SIG-M5 treated with dmso at 0.1 percent for 504 hours (cell line): Measurements from ENCODE around the gene EPN1.

Experiments used
- DNase-seq: peaks from one replicate; lab custom pipeline; 2025; ENCODE audit not compliant: unreplicated experiment; lab: John Stamatoyannopoulos, UW

EPN1 gene

GRCh38 chr19:55691561-55692481, 16.8 kb downstream of the EPN1 start:
- no peak for DNase-seq

- no peak for DNase-seq
Observed at GRCh38 chr19:55692681-55693081, 17.7 kb downstream of the EPN1 start.

GRCh38 chr19:55693336-55693974, 18.4 kb downstream of the EPN1 start:
- no peak for DNase-seq

- no peak for DNase-seq
Observed at GRCh38 chr19:55694241-55694655, 19.2 kb downstream of the EPN1 start.

- DNase-seq: no peak
Observed at GRCh38 chr19:55694656-55695491, 19.8 kb downstream of the EPN1 start.

- DNase-seq: no peak
Observed at GRCh38 chr19:55695511-55696290, 20.7 kb downstream of the EPN1 start.

- DNase-seq: no peak
Observed at GRCh38 chr19:55696301-55697068, 21.5 kb downstream of the EPN1 start.

GRCh38 chr19:55697069-55697440, 22.0 kb downstream of the EPN1 start:
- DNase-seq: no peak

- no peak for DNase-seq
Observed at GRCh38 chr19:55697698-55698097, 22.7 kb downstream of the EPN1 start.

- no peak for DNase-seq
Observed at GRCh38 chr19:55698256-55698655, 23.2 kb downstream of the EPN1 start.

- no peak for DNase-seq
Observed at GRCh38 chr19:55699221-55699620, 24.2 kb downstream of the EPN1 start.

- no peak for DNase-seq
Observed at GRCh38 chr19:55700813-55701212, 25.8 kb downstream of the EPN1 start.

- no peak for DNase-seq
Observed at GRCh38 chr19:55702131-55702627, 27.2 kb downstream of the EPN1 start.

GRCh38 chr19:55703790-55704215, 28.8 kb downstream of the EPN1 start:
- DNase-seq: no peak

- no peak for DNase-seq
Observed at GRCh38 chr19:55704494-55705245, 29.6 kb downstream of the EPN1 start.

- DNase-seq: no peak
Observed at GRCh38 chr19:55705972-55706371, 30.9 kb downstream of the EPN1 start.

- no peak for DNase-seq
Observed at GRCh38 chr19:55711719-55712118, 36.7 kb downstream of the EPN1 start.

GRCh38 chr19:55712804-55713631, 38.0 kb downstream of the EPN1 start:
- DNase-seq: no peak
